GM12874 (cell line): ENCODE measurements around the gene PGLYRP4.

ENCODE experiments used
- TF ChIP-seq, protein P1 (sequence below): IDR thresholded peaks from 2 replicates; pipeline ENCODE4 v1.5.1; 2011; ENCODE audit warnings: low read depth, mild to moderate bottlenecking, control low read depth, low read length, moderate library complexity; ENCODE audit not compliant: insufficient read depth

PGLYRP4 gene

DNA sequence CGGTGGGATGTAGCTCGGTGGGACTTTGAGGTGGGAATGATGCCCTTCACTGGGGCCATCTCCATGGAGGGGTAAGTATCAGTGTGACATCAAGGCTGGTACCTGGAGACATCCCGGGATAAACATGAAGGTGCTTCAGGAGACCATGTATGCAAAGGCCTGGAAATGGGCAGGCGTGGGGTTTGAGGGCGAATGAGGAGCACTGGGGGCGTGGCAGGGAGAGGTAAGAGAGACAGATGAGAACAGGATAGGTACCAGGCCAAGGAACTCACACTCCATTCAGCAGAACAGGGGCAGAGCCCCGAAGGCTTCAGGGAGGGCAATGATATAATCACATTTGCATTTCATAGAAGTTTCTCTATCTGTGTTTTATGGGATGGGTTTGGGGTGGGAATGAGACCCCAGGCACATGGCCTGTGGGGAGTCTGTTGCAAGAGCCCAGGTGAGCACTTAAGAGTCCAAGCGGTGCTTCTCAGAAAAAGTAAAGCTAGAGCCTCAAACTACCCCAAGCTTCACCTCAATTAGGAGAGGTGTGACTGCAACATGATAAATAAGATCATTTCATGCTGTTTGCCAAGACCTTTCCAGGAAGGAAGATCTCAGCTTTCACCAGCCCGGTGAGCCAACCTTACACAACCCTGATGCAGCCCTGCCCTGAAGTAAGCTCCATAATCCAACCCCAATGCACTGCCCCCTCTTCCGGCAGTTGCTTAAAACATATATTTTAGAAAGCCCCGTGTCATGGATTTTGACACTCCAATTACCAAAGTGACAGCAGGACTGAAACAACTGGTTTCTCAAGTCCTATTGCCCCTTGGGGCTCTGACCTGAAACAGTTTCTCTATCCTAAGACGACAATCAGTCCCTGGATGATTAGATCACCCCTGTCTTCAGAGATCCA lies 16.4 kb upstream of the PGLYRP4 start:
- TF ChIP-seq, protein P1, sequence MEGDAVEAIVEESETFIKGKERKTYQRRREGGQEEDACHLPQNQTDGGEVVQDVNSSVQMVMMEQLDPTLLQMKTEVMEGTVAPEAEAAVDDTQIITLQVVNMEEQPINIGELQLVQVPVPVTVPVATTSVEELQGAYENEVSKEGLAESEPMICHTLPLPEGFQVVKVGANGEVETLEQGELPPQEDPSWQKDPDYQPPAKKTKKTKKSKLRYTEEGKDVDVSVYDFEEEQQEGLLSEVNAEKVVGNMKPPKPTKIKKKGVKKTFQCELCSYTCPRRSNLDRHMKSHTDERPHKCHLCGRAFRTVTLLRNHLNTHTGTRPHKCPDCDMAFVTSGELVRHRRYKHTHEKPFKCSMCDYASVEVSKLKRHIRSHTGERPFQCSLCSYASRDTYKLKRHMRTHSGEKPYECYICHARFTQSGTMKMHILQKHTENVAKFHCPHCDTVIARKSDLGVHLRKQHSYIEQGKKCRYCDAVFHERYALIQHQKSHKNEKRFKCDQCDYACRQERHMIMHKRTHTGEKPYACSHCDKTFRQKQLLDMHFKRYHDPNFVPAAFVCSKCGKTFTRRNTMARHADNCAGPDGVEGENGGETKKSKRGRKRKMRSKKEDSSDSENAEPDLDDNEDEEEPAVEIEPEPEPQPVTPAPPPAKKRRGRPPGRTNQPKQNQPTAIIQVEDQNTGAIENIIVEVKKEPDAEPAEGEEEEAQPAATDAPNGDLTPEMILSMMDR, result no peak

DNA sequence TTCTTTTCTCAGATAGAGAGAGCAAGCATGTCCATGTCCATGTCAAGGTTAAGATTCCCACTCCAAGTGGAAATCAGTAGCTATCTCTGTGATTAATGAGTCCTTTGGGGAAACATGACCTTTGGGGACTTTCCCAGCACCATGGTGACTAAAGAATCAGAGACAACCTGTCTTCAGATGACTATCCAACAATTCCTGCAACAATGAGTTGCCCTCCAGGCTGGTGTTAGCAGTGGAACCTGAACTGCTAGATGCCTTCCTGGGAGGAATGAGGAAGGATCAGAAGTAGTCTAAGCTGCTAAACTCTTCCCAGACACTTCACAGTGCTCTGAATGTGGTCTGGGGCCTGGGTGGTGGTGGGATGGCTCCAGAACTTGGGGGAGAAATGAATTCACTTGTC lies 15.5 kb upstream of the PGLYRP4 start:
- TF ChIP-seq, protein P1, result no peak

DNA sequence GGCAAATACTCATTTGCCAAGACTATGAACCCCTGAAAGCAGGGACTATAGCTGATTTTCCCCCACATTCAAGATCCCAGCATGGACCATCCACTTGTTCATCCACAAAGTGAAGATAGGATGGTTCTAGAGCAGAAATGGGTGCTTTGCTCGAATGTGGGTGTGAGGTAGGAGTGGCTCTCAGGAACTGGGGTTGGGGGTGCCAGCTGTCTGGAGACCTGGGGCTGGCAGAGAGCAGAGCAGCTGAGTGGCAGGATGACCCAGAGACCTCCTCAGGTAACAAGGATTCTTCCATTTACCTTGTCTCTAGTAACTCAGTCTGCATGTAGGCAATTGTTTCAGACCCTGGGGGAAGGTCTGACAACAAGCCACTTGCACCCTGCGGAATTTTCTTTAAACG lies 15.0 kb upstream of the PGLYRP4 start:
- TF ChIP-seq, protein P1, result no peak

DNA sequence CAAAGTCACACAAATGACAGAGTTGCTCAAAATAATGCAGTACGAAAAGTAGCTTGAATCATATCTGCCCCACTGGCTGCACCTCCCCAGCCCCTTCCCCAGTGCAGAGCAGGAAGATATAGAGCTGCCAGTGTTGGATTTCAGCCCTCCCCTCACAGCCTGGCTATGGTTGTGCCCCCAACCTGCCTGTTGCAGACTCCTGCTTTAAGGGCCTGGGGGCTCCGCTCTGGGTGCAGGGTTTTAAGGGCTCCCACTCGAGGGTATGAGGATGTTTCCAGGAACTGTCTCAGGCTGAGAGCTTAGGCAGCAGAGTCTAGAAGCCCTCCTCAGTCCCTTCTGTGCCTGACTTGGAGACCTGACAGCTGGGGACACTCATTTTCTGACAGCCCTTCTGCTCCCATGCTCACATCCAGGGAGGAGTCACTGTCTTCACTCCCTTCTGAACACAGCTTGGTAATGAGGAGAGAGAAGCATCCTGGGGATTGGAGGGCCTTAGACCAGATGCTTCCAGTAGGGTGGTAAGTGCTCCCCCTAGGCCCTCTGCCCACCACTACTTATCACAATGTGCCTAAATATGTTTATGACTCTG lies 13.6 kb upstream of the PGLYRP4 start:
- TF ChIP-seq, protein P1, result no peak

DNA sequence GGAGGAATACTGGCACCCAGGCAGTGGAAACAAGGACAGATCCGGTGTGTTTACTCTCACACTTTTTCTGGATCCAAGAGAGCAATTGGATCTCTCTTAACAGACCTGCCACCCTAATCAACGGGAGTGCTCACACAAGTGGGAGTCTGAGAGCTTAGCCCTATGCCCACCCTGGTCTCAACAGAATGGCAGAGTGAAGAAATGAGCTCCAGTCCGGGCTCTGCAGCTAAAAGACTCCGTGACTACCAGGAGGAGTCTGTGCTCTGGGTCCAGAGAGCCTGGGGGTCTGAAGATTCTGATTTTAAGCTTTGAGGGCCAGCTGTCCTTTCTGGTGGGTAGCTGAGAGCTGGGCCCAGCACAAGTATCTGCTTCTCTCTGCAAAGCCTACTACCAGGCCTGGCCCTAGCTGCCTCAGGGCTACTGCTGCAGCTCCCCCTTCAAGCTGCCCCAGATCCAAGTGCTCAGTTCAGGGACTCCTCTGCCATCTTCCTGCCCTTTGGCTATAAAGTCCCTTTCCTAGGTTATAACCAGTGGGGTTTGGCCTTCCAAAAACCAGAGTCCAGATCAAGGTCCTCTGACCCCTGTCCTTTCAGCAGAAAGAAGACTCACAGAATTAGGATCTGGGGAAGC lies 13.0 kb upstream of the PGLYRP4 start:
- TF ChIP-seq, protein P1, result no peak

DNA sequence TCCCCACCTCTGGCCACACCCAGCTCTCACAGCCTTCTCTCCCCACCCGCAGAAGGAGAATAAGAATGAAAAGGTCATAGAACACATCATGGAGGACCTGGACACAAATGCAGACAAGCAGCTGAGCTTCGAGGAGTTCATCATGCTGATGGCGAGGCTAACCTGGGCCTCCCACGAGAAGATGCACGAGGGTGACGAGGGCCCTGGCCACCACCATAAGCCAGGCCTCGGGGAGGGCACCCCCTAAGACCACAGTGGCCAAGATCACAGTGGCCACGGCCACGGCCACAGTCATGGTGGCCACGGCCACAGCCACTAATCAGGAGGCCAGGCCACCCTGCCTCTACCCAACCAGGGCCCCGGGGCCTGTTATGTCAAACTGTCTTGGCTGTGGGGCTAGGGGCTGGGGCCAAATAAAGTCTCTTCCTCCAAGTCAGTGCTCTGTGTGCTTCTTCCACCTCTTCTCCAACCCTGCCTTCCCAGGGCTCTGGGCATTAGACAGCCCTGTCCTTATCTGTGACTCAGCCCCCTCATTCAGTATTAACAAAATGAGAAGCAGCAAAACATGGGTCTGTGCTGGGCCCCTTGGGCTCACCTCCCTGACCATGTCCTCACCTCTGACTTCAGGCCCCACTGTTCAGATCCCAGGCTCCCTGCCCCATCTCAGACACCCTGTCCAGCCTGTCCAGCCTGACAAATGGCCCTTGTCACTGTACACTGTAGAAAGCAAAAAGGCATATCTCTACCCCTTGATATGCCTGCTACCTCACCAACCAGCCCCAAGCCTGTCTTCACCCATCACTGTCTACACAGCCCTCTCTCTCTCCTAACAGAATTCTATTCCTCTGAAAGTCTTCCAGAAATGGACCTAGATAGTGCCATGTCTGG lies 12.2 kb upstream of the PGLYRP4 start:
- TF ChIP-seq, protein P1, result no peak

DNA sequence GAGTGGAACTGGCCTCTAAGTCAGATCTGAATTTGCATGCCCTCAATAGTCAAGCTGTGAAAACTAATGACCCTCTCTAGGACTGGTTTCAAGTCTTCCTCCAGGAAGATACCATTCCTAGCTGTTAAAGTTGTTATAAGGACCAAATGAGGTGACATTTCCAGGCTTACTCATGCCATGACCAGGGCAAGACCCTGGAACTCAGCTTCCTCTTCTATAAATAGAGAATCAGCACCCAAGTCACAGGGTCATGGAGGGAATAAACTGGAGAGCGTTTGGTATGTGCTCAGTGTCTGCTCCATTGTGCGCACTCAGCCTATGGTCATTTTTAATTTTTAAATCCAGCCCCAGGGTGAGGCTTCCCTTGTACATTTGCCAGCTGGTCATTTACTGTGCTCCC lies 11.5 kb upstream of the PGLYRP4 start:
- TF ChIP-seq, protein P1, result no peak
